Peyer's patch (tissue), 4 donors: ENCODE data around the gene PLA2G4E. TPM values are rescaled to one million over a fixed set of nuclear protein-coding genes. Genes with fewer than 3 reads are reported as not detected.
A peak's percentile ranks its signal among the peaks of the same experiment; 100 is the strongest.

Experiments
- DNase-seq, 3 donors: peaks; one replicate each; pipeline ENCODE4 v3.0.0-alpha.2; 2017 to 2019
- H3K27ac ChIP-seq, 4 donors: fragments of 200-600 bp; sonication (generic); one replicate each; pipeline ENCODE4 v1.5.1; 2016 to 2019
- H3K27me3 ChIP-seq, 2 donors: fragments of 200-600 bp; sonication (generic); one replicate each; pipeline ENCODE4 v1.5.1; 2019
- H3K36me3 ChIP-seq, 3 donors: fragments of 200-600 bp; sonication (generic); one replicate each; pipeline ENCODE4 v1.5.1; 2016 to 2019
- H3K4me1 ChIP-seq, 4 donors: fragments of 200-600 bp; sonication (generic); one replicate each; pipeline ENCODE4 v1.5.1; 2016 to 2019
- H3K4me3 ChIP-seq, 4 donors: fragments of 200-600 bp; sonication (generic); 1 replicate in 3 of 4; 2 replicates in 1 of 4; pipeline ENCODE4 v1.5.1; 2016 to 2019; ENCODE audit warnings: mild to moderate bottlenecking in 1 of 4
- H3K9me3 ChIP-seq, 4 donors: fragments of 200-600 bp; sonication (generic); one replicate each; pipeline ENCODE4 v1.5.1; 2016 to 2019; ENCODE audit warnings: mild to moderate bottlenecking in 1 of 4
- CTCF ChIP-seq, 6 experiments: fragments of 450-650 bp in 4 of 6; fragments of 200-600 bp in 2 of 6; sonication (generic) in 1 of 6; IDR thresholded peaks; one replicate each; pipeline ENCODE4 v1.5.1; 2017 to 2019; ENCODE audit warnings: antibody characterized with exemption in 6 of 6, mild to moderate bottlenecking in 3 of 6, moderate library complexity in 1 of 6
- POLR2A ChIP-seq, 2 donors: fragments of 450-650 bp; IDR thresholded peaks; one replicate each; pipeline ENCODE4 v1.5.1; 2017; ENCODE audit warnings: antibody characterized with exemption in 2 of 2, mild to moderate bottlenecking in 2 of 2, moderate library complexity in 2 of 2
- total RNA-seq, 4 donors: library from RNA; depleted of rRNA; stranded (reverse); fragments of >200 nt; gene quantifications; one replicate each; pipeline ENCODE4 v1.1.0, GENCODE V29; 2016

The PLA2G4E gene
- total RNA-seq, 4 donors from 2014 or later: 1.5 TPM; not detected in 3

- H3K4me1 ChIP-seq: no peaks in the 10 kb centered on the region
- TF ChIP-seq CTCF (IDR thresholded peaks at IDR 0.05): no peak
- no peak for TF ChIP-seq POLR2A (IDR thresholded peaks at IDR 0.05)
- no peaks in the 10 kb centered on the region for H3K9me3 ChIP-seq
- no peaks in the 10 kb centered on the region for H3K36me3 ChIP-seq
- H3K4me3 ChIP-seq: no peak overlapping the region
- DNase-seq: no peak
- H3K27ac ChIP-seq: no peak overlapping the region
- no peaks in the 10 kb centered on the region for H3K27me3 ChIP-seq
These were observed 31.8 kb downstream of the PLA2G4E start for GRCh38 chr15:41988896-41989572.

GRCh38 chr15:41987925-41988275 is 32.9 kb downstream of the PLA2G4E start:
- Histone ChIP-seq H3K9me3 (no peaks in the 10 kb centered on the region), H3K27ac (no peak overlapping the region), H3K4me1 (no peaks in the 10 kb centered on the region), H3K36me3 (no peaks in the 10 kb centered on the region), H3K4me3 (no peak overlapping the region), H3K27me3 (no peaks in the 10 kb centered on the region)
- no peak for DNase-seq
- TF ChIP-seq CTCF (IDR thresholded peaks at IDR 0.05) (no peak), POLR2A (IDR thresholded peaks at IDR 0.05) (no peak)

- DNase-seq: no peak
- Histone ChIP-seq H3K4me3 (no peak overlapping the region), H3K27ac (no peak overlapping the region), H3K27me3 (no peaks in the 10 kb centered on the region), H3K4me1 (no peaks in the 10 kb centered on the region), H3K9me3 (no peaks in the 10 kb centered on the region), H3K36me3 (no peaks in the 10 kb centered on the region)
- no peak for TF ChIP-seq CTCF (IDR thresholded peaks at IDR 0.05)
- no peak for TF ChIP-seq POLR2A (IDR thresholded peaks at IDR 0.05)
These were observed 33.5 kb downstream of the PLA2G4E start for GRCh38 chr15:41987246-41987924.

GRCh38 chr15:41985236-41986160 is 35.3 kb downstream of the PLA2G4E start:
- peak in 1 of 3 donors; percentile 14 for DNase-seq

More at GRCh38 chr15:41985236-41986160, 35.3 kb downstream of the PLA2G4E start:
- TF ChIP-seq CTCF (IDR thresholded peaks at IDR 0.05) (no peak), POLR2A (IDR thresholded peaks at IDR 0.05) (no peak)
- no peak overlapping the region for H3K4me3 ChIP-seq
- no peaks in the 10 kb centered on the region for H3K9me3 ChIP-seq
- H3K4me1 ChIP-seq: no peaks in the 10 kb centered on the region
- H3K36me3 ChIP-seq: no peaks in the 10 kb centered on the region
- no peak overlapping the region for H3K27ac ChIP-seq
- H3K27me3 ChIP-seq: no peaks in the 10 kb centered on the region
